HEK293T (cell line): ENCODE measurements around the gene RPRD1B.

Experiments
- ARNT ChIP-seq: fragments of 450-650 bp; IDR thresholded peaks from 2 replicates; pipeline ENCODE4 v1.6.1; 2017; ENCODE audit warnings: mild to moderate bottlenecking
- BHLHE40 ChIP-seq: fragments of 450-650 bp; IDR thresholded peaks from 2 replicates; pipeline ENCODE4 v1.6.1; 2016; ENCODE audit warnings: mild to moderate bottlenecking, moderate library complexity, borderline replicate concordance
- ELF4 ChIP-seq: fragments of 450-650 bp; IDR thresholded peaks from 2 replicates; pipeline ENCODE4 v1.6.1; 2017; ENCODE audit warnings: antibody characterized with exemption
- FOXA1 ChIP-seq: fragments of 450-650 bp; IDR thresholded peaks from 2 replicates; pipeline ENCODE4 v1.6.1; 2016; ENCODE audit warnings: mild to moderate bottlenecking
- FOXK2 ChIP-seq: fragments of 450-650 bp; IDR thresholded peaks from 2 replicates; pipeline ENCODE4 v1.6.1; 2016; ENCODE audit warnings: mild to moderate bottlenecking
- FOXM1 ChIP-seq: fragments of 450-650 bp; IDR thresholded peaks from 2 replicates; pipeline ENCODE4 v1.6.1; 2017; ENCODE audit warnings: mild to moderate bottlenecking, borderline replicate concordance
- HDGF ChIP-seq: fragments of 450-650 bp; IDR thresholded peaks from 2 replicates; pipeline ENCODE4 v1.6.1; 2017; ENCODE audit warnings: antibody characterized with exemption, borderline replicate concordance
- LEF1 ChIP-seq: fragments of 450-650 bp; IDR thresholded peaks from 2 replicates; pipeline ENCODE4 v1.6.1; 2017; ENCODE audit warnings: mild to moderate bottlenecking, borderline replicate concordance
- SP1 ChIP-seq: fragments of 450-650 bp; IDR thresholded peaks from 2 replicates; pipeline ENCODE4 v1.6.1; 2017
- SUZ12 ChIP-seq: fragments of 450-650 bp; IDR thresholded peaks from 2 replicates; pipeline ENCODE4 v1.6.1; 2016; ENCODE audit warnings: mild to moderate bottlenecking
- TARDBP ChIP-seq: fragments of 450-650 bp; IDR thresholded peaks from 2 replicates; pipeline ENCODE4 v1.6.1; 2016
- ZNF384 ChIP-seq: fragments of 450-650 bp; IDR thresholded peaks from 2 replicates; pipeline ENCODE4 v1.6.1; 2016
- TF ChIP-seq, protein P1 (sequence below): fragments of 450-650 bp; IDR thresholded peaks from 2 replicates; pipeline ENCODE4 v1.6.1; 2016

GRCh38 chr20:38135271-38135650 is 101.7 kb downstream of the RPRD1B start:
- no peak for TF ChIP-seq FOXA1
- no peak for TF ChIP-seq ARNT
- no peak for TF ChIP-seq TARDBP
- no peak for TF ChIP-seq FOXK2
- no peak for TF ChIP-seq ELF4
- no peak for TF ChIP-seq BHLHE40
- TF ChIP-seq SP1 = no peak
- TF ChIP-seq FOXM1 = no peak
- TF ChIP-seq, protein P1, sequence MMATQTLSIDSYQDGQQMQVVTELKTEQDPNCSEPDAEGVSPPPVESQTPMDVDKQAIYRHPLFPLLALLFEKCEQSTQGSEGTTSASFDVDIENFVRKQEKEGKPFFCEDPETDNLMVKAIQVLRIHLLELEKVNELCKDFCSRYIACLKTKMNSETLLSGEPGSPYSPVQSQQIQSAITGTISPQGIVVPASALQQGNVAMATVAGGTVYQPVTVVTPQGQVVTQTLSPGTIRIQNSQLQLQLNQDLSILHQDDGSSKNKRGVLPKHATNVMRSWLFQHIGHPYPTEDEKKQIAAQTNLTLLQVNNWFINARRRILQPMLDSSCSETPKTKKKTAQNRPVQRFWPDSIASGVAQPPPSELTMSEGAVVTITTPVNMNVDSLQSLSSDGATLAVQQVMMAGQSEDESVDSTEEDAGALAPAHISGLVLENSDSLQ = no peak
- no peak for TF ChIP-seq SUZ12
- TF ChIP-seq ZNF384 = no peak
- TF ChIP-seq HDGF = no peak
- no peak for TF ChIP-seq LEF1
